ENCODE data around the gene CELF2.

The CELF2 gene

GRCh38 chr10:11284291-11285085 lies 266.8 kb downstream of the CELF2 start:
- no peak for DNase-seq

GRCh38 chr10:11285171-11285570 lies 267.5 kb downstream of the CELF2 start:
- DNase-seq, result no peak

- no peak for DNase-seq
Observed at GRCh38 chr10:11286261-11286852, 268.7 kb downstream of the CELF2 start.

DNA sequence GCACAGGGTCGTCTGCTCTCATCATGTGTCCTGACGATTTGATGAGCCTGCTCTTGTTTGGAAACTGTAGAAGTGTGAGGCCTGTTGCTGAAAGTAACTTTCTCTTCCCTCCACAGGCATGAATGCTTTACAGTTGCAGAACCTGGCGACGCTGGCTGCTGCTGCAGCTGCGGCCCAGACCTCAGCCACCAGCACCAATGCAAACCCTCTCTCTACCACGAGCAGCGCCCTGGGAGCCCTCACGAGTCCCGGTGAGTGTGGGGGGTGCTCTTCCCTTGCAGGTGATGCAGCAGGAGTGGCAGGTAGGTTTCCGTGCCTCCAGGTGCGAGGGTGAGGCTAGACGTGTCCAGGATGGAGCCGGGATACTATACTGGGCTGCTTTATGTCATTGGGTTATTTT lies 270.6 kb downstream of the CELF2 start:
- no peak for DNase-seq

DNA sequence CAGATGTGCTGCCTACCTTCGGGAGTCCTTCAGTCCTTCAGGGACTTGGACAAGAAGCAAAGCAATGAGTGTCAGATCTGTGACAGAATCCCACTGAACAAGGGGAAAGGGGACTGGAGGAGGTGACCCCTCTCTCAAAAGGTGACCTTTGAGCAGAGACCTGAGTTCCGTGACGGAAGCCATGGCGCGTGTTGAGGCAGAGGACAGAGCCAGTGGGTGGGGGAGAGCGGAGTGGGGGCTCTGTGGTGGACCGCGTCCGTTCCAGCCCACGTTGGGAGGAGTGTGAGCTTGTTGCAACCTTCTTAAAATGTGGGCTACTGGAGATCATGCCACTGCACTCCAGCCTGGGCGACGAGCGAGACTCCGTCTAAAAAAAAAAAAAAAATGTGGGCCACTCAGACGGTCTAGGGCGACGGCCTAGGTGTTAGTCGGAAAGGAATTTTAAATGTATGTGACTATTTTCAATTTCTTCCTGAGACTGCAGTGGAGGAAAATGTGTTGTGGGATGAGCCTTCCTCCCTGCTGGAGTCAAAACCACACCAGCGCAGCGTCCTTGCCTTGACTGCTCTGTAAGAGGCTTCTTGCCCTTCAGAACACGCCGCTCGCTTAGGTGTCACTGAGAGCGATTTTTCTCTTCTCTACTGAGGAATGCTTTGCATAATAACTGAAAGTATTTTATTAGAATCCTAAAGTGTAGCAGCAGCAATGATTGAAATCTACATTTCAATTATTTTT lies 272.7 kb downstream of the CELF2 start:
- no peak for DNase-seq

- no peak for DNase-seq
Observed at GRCh38 chr10:11292576-11293302, 275.1 kb downstream of the CELF2 start.

GRCh38 chr10:11293332-11293731 lies 275.7 kb downstream of the CELF2 start:
- no peak for DNase-seq

DNA sequence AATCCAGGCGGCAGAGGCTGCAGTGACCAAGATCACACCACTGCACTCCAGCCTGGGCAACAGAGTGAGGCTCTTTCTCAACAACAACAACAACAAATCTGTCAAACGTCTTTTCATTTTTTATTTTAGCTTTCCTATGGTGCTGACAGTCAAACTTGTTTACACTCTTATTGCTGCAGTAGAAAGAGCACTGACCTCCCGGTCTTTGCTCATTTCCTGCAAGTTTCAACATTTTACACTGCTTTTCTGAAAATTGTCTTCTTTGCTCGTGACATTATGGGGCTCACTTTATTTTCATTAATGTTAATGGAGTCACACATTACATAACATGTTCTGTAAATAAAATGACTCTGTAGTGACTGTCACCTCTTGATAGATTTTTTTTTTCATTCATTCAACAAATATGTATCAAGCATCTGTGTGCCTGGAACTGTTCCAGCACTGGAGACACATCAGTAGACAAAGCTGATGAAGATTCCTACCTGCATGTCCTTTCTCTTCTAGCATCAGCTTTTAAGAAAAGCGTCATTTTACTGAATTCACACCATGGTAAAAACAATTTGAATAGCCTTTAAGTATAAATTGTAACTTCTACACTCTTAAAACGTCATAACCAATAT lies 277.3 kb downstream of the CELF2 start:
- no peak for DNase-seq

- DNase-seq, result no peak
Observed at GRCh38 chr10:11295492-11295891, 277.8 kb downstream of the CELF2 start.

DNA sequence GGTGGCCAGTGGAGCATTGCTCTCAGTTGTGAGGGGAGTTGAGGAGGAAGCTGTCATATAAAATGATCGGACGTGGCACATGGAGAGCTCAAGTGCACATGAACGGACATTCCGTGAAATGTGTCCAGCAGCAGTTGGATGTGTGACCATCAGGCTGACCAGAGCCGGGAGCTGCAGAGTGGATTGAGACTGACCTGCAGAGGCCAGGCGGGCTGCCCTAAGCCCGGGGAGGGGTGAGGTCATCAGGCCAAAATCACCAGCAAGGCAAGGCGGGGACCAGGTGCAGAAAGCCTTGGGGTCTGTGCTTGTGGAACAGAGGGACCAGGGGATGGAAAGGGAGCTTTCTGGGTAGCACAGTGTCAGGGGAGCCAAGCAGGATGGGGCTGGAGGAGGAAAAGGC lies 279.5 kb downstream of the CELF2 start:
- no peak for DNase-seq

- no peak for DNase-seq
Observed at GRCh38 chr10:11298116-11298515, 280.4 kb downstream of the CELF2 start.

DNA sequence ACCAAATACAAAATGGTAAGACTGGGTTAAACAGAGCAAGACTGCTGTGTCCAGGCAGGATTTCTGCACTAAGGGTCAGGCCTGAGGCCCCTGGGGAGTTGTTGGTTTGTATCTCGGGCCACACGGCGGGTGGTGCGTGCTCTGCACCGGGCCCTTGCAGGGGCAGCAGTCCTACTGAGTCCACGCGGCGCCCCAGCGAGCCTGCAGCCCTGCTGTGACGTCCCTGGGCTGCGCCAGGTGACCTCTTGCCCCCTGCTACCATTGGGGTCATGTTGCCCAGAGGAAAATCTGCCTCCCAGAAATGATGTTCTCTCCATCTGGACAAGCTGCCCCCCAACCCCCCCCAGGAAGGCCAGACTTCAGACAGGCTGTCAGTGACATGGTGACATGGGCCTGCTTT lies 281.5 kb downstream of the CELF2 start:
- no peak for DNase-seq

DNA sequence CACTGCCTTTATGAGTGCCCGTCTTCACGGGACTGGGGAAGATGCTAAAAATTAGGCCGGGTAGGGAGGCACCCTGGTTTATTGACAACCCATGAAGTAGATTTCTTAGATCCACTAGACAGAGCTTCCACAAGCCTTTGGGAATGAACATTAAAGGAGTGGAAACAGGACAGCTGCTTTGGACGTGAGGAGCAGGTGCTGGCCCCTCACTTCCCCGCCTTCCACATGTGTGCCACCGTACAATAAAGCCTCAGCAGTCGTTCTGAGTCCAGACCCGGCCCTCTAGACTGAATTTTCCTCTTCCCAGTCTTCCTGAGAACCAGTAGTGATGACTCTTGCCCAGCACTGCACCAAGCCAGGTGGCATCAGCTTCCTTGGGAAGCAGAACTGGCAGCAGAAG lies 282.4 kb downstream of the CELF2 start:
- no peak for DNase-seq

GRCh38 chr10:11300563-11300962 lies 282.9 kb downstream of the CELF2 start:
- no peak for DNase-seq

- DNase-seq, result no peak
Observed at GRCh38 chr10:11301571-11302111, 284.0 kb downstream of the CELF2 start.

DNA sequence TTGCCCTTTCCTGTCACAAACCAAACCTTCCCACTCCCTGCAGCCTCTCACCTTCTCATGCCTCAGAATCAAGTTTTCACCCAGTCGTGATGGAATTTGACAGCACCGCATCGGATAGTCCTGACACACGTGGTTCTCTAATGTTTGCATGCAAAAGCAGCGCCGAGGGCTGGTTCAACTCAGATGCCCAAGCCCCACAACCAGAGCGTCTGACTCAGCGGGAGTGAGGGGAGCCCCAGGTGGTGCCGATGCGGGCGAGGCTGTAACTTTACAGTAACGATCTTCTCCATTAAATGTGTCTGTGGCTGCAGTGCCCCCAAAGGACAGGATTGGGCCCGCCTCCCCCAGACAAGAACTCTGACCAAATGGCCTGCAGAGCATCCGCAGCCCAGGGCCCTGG lies 284.5 kb downstream of the CELF2 start:
- DNase-seq, result no peak

DNA sequence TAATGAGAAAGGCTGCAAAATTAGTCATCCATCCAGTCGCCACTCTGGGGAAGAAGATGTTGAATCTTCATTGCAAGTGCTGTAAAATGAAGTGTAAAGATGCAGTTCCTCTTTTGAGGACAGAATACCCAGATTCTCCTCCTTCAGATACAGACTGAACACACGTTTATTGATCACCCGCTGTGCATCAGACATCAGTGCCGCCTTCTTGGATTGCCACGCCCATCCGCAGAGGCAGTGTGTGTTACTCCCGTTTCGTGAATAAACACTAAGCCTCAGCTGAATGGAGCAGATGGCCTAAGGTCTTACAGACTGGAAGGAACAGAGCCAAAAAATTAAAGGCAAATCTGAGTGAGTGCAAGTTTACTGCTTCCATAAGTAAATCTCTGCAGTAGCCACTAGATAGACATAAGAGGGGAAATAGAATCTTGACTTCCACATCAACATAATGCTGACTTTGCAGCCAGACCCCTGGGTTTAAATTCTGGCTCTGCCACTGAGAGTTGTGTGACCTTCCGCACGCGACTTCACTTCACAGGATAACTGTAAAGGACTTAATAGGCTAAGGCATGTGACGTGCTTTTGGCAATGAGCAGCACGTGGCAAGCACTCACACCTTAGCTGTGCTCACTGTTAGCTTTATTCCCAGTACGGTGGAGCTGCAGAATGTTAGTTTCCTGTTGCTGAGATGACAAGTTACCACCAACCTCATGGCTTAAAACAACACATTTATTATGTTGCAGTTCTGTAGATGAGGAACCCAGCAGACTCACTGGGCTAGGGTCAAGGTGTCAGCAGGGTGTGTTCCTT lies 285.9 kb downstream of the CELF2 start:
- DNase-seq, result no peak

GRCh38 chr10:11304906-11305585 lies 287.4 kb downstream of the CELF2 start:
- DNase-seq, result no peak

DNA sequence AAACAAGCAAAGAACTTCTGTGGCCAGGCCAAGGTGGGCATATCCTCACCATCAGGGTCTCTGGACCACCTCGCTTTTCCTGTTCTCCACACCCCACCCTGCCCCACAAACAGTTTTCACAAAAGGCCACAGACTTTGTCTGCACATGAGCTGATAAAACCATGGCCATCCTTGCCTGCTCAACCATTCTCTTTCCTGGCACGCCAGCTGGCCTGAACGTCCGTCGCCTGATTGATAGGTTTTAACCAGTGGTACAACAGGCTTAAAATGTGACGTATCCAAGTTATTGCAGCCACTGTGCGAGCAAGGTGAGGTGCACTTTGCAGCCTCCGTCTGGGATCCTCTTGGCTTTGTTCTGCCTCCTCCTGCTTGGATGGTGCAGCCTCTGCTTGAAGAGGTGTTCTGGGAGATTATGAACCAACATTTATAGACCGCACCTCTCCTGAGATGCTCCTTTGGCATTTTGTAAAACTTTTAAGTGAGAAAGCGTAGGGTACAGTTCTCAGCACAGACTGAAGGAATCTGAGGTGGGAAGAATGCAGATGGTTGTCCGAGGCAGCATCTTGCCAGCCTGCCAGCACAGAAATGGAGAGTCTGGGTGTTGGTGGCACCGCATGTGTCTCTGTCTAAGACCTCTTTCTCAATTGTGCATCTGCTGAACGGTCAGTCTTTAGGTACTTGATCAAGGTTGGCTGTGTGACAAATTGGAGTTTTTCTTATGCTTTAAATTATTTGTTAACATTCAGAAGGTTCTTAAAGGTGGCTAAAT lies 288.3 kb downstream of the CELF2 start:
- no peak for DNase-seq

DNA sequence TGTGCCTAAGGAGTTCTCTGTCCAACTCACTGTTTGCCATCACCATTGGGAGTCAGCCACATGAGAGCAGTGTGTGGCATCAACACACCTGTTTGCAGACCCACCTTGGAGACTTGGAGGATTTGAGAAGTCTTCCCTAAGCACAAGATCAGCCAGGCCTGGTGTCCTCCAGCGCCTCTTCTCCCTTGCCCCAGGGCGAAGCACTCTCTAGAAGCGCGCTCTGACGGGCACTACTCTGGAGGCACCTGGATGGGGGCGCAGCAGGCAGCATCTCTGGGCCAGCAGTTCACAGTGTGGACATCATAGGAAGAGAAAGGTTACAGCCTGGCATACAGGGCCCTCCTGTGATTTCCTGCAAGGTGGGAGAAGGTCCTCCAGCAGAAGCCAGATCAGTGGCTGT lies 289.3 kb downstream of the CELF2 start:
- no peak for DNase-seq

Measured in NCI-H1694 (cell line).